GM21737 (cell line): Measurements from ENCODE around the gene PPP2R5A.
"Not testable (repeated sequence)": the region's sequence is repeated elsewhere in the genome, so short reads cannot be mapped to it uniquely, and the experiment has no call there.

ENCODE experiments used
- ATAC-seq: cut with Tn5 transposase; IDR thresholded peaks from one replicate; pipeline ENCODE4 v1.9.1; 2021; ENCODE audit warnings: mild to moderate bottlenecking, moderate library complexity; ENCODE audit not compliant: unreplicated experiment

PPP2R5A gene

DNA sequence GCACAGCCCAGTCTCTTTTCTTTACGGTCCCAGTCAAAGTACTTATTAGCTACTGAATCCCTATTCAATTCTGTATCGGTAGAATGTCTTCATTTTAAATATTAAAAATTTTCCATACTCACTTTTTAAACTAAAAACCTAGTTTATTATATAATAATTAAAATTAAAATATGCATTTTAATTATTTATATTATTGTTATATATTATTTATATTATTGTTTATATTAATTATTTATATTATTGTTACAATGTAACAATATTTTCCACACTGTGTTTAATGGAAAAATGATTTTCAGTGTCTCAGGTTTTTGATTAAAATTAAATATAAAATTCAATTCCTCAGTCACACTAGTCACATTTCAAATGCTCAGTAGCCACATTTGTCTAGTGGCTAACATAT lies 18.2 kb upstream of the PPP2R5A start:
- ATAC-seq = no peak

DNA sequence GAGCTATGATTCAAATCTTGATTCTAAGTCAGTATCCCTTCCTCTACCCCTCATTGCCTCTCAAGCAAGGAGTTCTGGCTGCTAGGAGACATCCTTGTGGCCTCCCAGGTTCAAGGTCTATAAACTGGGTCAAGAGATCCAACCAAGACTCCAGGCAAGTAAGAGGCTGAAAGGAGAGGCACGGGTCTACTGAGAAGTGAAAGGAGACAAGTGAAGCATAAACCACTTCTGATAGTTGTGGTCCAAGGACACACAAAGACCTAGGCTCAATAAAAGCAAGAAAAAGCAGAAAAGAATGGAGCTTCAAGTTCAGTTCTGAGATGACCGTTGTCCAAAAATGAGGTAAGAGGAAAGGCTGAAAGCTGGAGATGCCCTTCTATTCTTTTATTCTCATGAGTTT lies 17.8 kb upstream of the PPP2R5A start:
- ATAC-seq = no peak

DNA sequence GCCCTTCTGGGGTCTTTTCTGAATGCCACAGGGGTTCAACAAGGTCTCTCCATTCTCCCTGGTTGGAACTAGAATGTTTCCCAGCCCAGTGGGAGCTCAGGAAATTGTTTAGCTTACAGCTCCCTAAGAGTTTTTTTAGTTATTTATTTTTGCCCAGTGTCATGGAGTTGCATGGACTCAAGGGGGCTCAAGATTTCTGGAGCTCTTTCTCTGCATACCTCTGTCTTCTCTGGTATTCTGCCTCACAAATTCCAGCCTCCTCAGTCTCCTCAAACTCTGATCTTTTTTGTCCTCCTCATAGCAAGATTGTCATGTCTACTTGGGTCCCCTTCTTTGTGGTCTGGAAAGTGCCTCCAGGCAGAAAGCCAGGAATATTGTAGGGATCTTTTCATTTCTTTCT lies 15.9 kb upstream of the PPP2R5A start:
- no peak for ATAC-seq

DNA sequence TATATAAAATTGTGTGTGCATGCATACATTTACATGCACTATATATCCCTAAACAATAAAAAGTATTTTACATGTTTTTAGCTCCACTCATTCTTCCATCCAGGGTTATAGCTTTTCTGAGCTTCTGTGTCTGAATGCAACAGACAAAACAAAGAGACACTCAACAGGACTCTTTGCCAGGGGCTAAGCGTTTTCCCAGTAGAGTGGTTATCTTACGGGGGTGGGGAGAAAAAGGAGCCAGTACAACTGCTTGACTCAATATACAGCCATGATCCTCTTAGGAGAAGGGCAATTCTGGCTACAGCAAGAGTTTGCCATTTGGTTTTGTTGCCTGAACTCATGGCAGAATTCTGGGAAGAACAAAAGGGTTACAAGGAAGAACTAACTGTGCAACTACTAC lies 14.6 kb upstream of the PPP2R5A start:
- no peak for ATAC-seq

DNA sequence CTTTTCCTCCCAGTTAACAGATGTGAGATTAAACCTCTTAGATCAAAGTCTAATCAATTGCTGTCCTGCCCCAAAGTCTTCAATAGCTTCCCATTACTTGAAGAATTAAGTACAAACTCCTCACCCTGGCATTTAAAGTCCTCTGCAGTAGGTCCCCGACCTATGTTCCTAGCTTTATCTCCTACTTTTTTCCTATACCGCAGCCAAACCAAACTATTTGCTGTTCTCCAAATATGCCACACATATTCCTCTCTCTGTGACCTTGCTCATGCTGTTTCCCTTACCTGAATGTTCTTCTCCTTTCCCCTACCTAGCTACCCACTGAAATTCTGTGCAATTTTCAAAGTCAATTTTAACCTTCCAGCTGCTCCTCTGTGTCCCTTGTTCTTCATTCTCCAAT lies 14.0 kb upstream of the PPP2R5A start:
- no peak for ATAC-seq

DNA sequence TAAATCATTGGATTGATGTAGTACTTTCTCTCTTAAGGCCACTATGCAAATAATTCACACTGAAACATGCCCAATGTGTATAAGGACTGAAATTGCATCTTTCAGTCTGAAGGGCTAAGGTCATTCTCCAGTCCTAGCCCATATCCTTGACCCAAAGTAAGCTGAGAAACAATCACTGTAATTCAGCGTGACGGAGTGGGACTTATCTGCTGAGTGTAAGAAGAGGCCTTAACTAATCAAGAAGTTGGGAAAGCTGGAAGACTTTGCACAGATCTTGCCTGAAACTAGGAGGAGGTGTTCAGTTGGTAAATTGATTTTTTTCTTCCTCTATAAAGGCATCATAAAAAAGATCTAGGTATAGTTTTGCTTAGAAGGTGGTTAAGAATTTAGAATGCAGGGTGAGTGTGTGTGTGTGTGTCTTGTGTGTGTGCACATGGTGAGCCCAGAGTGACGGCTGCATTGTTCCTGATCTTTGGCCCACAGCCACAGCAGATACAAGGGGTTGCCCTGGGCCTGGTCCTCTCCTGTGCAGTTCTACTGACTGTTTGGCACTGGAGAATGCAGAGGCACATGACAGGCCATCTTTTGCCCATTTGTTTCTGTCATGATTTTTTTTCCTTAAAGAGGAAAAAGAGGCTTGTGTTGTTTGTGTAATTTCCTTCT lies 13.3 kb upstream of the PPP2R5A start:
- ATAC-seq = no peak

DNA sequence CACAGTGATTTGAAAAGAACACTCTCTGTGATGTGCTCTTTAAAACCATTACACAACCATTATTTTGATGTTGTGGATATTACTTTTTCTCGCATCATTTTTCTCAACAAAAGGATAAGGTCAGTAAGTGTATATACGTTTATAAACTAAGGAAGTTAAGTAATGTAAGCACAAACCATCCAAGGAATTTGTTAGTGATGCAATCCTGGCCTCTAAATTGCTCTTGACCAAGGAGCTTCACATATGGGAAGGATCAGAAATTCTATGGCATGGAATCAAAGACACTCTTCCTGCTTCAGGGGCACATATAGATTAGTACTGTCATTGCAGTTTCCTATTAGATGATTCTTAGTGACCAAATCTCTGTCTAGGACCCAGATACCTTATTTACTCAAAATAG lies 3.6 kb upstream of the PPP2R5A start:
- ATAC-seq = no peak

DNA sequence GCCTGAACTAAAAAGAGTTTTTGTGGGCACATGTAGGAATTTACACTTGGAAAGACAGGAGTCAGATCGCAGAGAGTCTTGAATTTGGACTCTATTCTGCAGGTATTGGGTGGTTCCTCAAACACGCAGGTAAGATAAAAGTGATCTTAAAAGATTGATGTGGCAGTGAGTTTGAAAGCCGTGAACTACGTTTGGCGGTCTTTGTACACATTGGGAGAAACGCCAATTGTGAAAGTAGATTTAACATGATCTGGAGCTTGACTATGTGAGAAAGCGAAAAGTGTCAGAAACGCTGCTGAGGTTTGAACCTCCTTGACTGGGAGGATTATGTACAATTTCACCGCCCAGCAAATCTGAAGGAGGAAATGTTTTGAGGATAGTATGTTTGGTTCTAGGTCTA lies 1.5 kb upstream of the PPP2R5A start:
- no peak for ATAC-seq

DNA sequence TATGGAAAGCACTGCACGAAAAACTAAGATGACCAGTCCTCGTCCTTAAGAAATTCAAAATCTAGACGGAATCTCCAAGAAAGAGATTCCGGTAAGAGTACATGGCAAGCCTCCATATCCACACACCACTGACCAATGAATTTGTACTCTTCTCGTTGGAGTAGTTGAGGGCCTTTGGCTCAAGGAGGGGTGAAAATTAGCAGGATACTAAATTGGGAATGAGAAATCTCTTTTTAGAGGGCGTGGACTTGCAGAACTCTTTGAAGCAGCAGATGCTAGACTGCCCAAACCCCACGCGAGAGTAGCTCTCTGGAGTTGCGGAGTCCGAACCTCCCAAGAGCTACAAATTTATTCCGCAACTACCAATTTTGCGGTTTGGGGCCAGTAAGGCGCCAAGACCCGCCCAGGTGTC lies 872 bp upstream of the PPP2R5A start:
- ATAC-seq = no peak

DNA sequence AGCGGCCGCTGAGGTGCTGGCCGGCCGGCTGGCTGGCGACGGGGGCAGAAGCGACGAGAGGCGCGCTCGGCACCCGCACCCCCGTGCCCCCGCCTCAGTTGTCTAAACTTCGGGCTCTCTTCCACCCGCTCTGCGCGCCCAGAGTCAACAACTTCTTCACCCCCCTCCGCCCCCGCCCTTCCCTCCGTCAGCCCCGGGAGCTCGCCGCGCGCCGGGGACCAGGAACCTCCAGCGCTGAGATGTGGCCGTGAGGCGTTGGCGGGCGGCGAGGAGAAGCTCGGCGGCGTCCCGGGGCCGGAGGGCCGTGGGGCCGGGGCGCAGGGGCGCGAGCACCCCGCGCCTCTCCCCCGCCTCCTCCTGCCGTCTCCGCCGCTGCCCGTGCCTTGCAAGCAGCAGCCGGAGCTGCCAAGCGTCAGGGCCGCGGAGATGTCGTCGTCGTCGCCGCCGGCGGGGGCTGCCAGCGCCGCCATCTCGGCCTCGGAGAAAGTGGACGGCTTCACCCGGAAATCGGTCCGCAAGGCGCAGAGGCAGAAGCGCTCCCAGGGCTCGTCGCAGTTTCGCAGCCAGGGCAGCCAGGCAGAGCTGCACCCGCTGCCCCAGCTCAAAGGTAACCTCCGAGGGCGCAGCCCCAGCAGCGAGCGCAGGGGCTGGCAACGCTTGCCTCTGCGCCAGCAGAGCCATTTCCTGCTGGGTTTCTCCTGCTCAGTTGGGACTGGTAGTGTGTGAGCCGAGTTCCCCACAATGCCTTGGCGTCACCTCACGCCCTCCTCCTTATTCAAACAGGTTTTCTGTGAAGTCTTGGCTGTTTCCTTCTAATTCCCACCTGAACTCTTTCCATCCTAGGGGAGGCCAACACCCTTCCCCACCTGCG lies 710 bp downstream of the PPP2R5A start:
- ATAC-seq = peak; percentile 8

DNA sequence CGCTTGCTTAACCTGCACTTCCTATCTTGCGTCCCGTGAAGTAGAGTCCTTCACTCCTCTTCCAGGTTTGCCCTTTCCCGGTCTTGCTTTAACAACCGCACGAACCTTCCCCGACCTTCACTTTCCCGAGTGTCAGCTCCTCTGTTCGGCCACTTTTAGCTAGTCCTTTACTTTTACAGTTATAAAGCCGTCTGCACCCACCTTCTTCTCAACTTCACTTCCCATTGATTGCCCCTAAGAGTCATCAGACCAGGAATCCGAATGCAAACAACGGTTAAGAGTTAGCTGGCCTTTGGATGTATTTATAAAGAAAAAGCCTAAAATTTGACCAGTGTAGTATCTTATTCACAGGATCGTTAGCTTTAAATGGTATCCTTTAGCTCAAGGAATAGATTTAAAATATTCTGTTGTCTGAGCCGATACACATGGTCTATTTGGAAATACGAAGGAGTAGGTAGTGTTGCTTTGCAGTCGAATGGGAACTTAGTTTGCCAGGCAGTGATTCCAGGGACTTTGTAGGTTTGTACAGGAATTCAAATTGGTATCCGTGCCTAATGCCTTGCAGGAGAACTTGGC lies 1.4 kb downstream of the PPP2R5A start:
- ATAC-seq = no peak

DNA sequence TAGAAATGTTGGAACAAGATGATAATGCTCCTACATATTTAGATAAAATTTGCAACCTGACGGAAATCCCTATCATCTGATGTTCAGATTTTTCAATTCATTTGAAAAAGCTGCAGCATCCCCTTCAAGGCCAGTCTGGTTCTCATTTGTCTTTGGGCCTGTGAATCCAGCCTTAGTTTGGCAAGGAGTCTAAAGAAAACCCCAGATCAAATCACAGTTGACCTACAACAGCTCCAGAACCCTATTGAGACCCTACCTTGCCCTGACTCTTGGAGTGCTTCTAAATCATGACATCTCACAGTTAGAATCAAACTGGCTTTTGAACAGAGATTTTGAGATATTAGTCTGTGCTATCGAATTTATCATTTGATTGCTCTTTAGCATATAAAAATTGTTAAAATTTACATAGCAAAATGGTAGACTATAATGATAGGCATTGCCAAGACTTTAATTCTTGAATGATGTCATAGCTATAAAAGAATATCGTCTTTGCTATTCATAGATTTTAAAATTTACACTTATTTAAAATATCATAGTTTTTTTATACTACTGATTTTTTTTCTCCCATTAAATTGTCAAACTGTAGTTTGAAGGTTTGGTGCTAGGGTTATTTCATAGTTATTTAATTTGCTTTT lies 2.2 kb downstream of the PPP2R5A start:
- ATAC-seq = no peak

DNA sequence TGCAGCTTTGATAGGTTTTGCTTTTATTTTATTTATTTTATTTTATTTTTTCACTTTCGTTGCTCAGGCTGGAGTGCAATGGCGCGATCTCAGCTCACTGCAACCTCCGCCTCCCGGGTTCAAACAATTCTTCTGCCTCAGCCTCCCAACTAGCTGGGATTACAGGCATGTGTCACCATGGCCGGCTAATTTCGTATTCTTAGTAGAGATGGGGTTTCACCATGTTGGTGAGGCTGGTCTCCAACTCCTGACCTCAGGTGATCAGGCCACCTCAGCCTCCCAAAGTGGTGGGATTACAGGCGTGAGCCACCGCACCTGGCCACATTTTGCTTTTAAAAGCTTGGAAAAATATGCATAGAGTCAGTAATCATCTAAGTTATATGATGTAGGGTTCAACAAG lies 2.8 kb downstream of the PPP2R5A start:
- not testable (repeated sequence) for ATAC-seq

DNA sequence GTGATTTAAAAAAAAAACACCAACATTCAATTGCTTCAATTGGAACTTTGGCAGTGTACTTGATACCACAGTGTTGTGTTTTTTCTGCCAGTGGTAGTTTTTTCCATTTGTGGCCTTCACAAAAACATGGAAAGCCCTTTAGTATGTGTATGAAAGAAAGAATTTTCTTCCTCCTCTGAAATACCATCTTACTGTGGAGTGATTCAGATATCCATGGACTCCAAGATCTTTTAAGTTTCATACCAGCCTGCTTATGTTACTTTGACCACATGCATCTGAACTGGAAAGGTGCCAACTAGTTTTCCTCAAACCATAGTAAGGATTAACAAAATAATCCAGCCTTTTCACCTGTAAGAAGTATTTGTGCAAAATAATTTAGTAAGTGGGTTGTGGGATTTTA lies 3.4 kb downstream of the PPP2R5A start:
- ATAC-seq = no peak

DNA sequence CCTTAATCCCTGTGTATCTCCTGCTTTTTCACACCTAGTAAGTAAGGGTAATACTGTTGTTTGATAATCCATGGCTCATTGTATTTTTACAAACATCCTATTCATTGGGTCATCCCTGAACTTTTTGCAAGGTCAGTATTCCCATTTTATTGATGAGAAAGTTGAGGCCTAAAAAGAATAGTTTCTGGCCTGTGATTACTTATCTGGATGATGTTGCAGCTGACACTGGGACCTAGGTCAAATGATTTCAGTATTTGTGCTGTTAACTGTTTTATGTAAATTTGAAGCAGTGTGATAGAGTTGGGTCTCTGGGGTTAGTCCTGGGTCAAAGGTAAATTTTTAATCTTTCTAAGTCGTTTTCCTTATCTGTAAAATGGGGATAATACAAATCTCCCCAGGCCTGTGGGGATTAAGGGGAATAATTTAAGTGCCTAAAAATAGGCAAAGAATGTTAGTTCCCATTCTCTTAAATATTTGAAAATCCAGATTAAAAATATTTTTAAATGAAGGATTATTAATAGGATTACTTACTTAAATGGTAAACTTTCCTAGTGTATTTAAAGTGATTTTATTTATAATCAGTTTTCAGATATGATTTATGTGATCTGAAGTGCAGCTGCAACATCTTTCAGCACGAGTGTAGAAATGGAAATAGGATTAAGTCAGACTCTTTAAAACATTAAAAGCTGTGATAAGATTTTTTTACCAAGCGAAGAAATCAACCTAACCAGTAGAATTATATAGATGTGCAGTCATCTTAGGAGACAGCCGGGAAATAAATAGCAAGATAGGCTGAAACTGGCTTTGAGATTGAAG lies 4.3 kb downstream of the PPP2R5A start:
- ATAC-seq = no peak

DNA sequence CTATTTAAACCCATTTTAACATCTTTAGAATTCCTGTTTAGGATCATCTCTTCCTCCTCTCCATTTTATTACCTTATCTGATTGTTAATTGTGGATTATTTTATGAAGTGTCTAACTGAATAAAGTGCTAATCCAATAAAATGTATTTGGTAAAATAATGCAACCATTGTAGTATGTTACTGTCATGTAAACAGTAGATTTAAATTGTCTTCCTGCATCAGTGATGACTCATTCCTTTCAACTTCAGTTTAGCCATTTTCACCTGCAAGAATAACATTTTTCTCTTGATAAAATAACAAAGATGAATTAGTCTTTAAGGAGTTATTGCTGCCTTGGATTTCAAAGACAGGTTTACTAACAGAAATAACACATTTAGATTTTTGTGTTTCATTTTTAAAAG lies 5.4 kb downstream of the PPP2R5A start:
- ATAC-seq = no peak

DNA sequence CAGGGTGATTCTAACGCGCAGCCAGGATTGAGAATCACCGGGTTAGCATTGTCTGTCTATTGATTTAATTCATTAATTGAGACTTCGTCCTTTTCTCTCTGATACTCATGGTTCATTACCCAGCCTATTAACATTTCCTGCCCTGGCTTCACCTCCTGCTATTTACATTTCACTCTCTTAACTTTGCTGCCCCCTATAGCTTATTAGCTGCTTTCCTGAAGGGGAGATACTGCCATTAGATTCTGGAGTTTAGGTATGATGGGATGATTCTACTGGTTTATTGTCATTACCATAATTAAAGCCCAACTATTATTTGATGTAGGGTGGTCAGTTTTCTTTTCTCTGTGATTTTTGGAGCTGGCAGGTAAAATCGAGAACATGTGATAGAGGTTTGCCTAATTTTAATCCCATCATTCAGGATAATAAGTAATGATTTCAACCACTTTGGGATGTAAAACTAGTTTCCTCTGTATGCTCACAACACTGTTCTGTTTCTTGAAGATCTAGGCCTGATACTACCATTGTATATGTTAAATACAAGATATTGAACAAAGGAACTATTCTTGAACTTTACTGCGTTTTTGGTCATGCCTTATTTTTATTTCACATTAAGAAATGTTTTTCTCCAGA lies 6.4 kb downstream of the PPP2R5A start:
- peak; percentile 56 for ATAC-seq

DNA sequence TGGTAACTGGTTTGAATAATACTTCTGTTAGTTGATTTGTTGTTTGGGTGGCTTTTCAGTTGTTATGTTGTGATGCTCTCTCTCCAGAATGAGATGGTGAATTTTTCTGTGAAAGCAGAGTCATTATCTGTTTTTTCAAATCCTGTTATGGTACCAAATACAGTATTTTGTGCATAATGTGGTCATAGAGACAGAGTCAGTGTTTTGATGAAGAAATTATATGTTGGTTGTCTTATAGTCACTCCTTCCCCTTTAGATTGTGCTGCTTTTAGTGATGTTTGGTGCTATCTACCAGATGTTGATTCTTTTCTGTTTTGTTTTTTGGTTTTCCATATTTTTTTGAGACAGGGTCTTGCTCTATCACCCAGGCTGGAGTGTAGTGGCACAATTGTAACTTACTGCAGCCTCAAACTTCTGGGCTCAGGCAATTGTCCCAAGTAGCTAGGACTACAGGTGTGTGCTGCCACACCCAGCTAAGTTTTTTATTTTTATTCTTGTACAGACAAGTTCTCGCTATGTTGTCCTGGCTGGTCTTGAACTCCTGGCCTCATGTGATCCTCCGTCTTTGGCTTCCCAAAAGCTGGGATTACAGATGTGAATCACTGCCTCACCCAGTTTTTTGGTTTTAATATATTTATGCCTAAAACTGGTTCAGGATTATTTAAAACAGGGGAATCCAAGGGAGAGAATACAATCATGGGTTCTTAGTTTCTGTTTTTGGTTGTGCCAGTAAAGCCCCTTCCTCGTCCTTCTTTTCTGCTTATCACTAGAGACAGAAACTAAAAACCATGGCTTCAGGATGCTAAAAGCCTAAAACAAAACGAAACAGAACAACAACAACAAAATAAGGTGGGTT lies 7.3 kb downstream of the PPP2R5A start:
- ATAC-seq = no peak

DNA sequence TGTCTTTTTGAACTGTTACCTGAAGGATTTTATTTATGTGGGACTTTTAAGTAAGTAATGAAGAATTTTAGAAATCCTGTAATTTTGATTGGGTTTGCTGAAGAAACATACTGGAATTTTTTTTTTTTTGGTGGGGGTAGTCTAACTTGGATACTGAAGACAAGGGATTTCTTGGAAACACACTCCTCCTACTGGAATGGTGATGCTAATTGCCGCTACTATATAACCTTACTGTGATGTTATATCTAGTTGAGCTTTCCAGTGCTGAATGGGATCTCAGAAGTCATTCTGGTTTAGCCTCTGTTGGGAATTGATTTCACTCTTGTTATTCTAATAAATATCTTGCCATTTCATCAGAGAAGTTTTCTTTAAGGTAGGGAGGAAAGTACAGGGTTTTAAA lies 8.4 kb downstream of the PPP2R5A start:
- ATAC-seq = no peak
